Measurements from ENCODE around the gene DCUN1D2.

Gene DCUN1D2

DNA sequence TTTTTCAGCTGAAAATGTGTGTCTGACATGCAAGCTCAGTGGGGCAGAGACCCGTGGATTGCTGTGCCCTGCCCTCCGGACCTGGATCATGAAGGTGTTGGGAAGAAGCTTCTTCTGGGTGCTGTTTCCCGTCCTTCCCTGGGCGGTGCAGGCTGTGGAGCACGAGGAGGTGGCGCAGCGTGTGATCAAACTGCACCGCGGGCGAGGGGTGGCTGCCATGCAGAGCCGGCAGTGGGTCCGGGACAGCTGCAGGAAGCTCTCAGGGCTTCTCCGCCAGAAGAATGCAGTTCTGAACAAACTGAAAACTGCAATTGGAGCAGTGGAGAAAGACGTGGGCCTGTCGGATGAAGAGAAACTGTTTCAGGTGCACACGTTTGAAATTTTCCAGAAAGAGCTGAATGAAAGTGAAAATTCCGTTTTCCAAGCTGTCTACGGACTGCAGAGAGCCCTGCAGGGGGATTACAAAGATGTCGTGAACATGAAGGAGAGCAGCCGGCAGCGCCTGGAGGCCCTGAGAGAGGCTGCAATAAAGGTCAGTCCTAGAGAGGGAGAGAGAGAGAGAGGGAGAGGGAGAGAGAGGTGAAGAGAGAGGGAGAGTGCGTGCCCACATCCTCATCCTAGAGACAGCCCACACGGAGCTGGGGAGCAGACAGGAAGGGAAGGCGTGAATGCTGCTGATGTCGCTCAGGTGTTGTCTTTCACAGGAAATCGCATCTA lies 5.1 kb upstream of the DCUN1D2 start:
- H3K4me3 ChIP-seq: no peak overlapping the region
- no peak overlapping the region for H3K27ac ChIP-seq

- H3K4me3 ChIP-seq: peak overlapping the region in 1 of 7 experiments; percentile 7
- peak overlapping the region in 13 of 21 experiments; percentile 1 to 69 (median 47) for H3K27ac ChIP-seq
Measured at GRCh38 chr13:113493315-113493951, 2.9 kb upstream of the DCUN1D2 start.

- peak overlapping the region in 14 of 21 experiments; percentile 79 to 96 (median 89) for H3K27ac ChIP-seq
- H3K4me3 ChIP-seq: peak overlapping the region; percentile 81 to 96 (median 89)
Measured at GRCh38 chr13:113491982-113492381, 1.5 kb upstream of the DCUN1D2 start.

GRCh38 chr13:113491418-113491883 lies 940 bp upstream of the DCUN1D2 start:
- Histone ChIP-seq H3K27ac (peak overlapping the region in 20 of 21 experiments; percentile 79 to 96 (median 88)), H3K4me3 (peak overlapping the region; percentile 81 to 96 (median 89))

GRCh38 chr13:113489549-113490495 lies 689 bp downstream of the DCUN1D2 start:
- Histone ChIP-seq H3K27ac (peak overlapping the region; percentile 43 to 96 (median 87)), H3K4me3 (peak overlapping the region; percentile 81 to 96 (median 89))

GRCh38 chr13:113489171-113489548 lies 1.4 kb downstream of the DCUN1D2 start:
- Histone ChIP-seq H3K4me3 (peak overlapping the region in 6 of 7 experiments; percentile 81 to 96 (median 88)), H3K27ac (peak overlapping the region in 4 of 21 experiments; percentile 5 to 96 (median 91))

DNA sequence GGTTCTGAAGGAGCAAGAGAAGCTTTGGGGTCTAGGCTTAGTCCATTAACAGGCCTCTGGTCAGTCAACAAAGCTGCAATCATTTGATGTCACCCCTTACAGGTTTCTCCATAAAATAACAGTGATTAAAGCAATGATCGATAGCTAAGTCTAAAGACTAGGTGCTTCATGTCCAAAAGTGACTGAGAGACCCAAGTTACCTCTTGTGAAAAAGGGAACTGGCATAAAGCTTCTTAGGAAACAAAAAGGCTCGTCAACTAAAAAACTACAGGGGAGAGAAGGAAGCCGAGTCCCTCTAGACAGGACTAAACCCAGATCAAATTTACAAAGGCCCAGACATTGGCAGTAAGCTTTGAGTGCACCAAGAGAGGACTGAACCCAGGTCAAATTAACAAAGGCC lies 2.2 kb downstream of the DCUN1D2 start:
- Histone ChIP-seq H3K4me3 (peak overlapping the region in 1 of 7 experiments; percentile 87), H3K27ac (no peak overlapping the region)

DNA sequence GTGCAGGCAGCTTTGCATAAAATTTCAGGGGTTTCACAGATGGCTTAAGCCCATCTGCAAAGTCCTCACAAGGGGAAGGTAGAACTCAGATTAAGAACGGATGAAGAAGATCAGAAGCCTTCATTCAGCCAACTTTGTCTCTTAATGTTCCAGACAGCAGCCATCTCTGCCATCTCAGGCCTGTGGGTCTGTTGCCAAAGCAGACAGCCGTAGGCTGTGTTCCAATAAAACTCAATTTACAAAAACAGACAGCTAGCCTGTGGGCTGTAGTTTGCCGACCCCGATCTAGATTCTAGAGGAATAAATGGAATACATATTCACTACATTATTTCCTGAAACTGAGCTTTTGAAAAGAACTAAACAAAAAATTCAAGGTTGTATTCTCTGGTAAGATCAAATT lies 3.8 kb downstream of the DCUN1D2 start:
- no peak overlapping the region for H3K27ac ChIP-seq
- no peak overlapping the region for H3K4me3 ChIP-seq

GRCh38 chr13:113485545-113485944 lies 5.0 kb downstream of the DCUN1D2 start:
- H3K4me3 ChIP-seq: no peak overlapping the region
- H3K27ac ChIP-seq: no peak overlapping the region

DNA sequence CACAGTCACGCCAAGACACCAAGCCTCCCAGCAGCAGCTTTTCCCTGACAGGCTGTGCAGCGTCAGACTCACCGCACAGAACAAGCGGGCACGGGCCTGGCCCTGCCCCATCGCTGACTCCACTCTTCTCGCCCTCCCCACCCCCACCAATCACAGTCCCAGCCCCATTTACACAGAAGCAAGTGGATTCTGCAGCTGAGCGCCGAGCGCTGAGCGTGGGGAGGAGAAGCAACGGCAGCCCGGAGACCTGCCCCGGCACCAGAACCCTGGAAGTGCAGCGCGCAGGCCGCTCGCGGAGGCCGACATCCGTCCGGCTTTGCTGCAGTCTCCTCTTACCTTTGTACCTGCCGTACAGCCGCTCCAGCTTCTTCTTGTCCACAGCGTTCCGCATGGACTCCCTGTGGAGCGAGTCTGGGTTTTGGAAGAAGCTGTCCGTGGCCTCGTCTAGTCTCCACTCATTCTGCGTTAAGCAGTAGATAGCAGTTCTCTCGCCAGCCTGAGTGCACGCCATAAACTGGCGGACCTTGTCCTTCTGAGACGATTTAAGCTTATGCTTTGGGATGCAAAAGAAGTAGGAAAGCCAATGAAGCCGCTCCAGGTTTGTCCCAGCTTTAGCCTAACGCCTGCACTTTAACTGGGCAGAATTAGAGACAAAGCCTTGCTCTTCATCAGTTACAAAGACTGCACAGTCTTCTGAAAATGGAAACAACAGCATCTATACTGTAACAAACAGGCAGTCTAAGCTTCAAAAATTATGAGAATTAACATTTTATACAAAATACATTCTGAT lies 6.8 kb downstream of the DCUN1D2 start:
- Histone ChIP-seq H3K27ac (peak overlapping the region in 1 of 21 experiments; percentile 8), H3K4me3 (no peak overlapping the region)

- Histone ChIP-seq H3K27ac (no peak overlapping the region), H3K4me3 (no peak overlapping the region)
Measured at GRCh38 chr13:113483081-113483480, 7.4 kb downstream of the DCUN1D2 start.

DNA sequence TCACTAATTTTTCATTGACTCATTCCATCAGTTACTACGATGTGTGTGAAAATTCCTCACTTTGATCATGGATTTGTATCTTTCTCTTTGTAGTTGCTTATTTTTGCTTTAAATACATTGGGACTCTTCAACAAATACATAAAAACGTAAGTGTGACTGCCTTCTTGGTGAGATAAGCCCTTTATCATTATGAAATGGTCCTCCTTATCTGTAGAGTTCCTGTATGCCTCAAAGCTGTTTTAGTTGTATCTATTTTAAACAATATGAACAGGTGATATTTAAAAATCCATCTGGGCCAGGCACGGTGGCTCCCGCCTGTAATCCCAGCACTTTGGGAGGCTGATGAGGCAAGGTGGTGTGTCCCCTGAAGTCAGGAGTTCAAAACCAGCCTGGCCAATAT lies 11.3 kb downstream of the DCUN1D2 start:
- Histone ChIP-seq H3K27ac (no peak overlapping the region), H3K4me3 (no peak overlapping the region)

DNA sequence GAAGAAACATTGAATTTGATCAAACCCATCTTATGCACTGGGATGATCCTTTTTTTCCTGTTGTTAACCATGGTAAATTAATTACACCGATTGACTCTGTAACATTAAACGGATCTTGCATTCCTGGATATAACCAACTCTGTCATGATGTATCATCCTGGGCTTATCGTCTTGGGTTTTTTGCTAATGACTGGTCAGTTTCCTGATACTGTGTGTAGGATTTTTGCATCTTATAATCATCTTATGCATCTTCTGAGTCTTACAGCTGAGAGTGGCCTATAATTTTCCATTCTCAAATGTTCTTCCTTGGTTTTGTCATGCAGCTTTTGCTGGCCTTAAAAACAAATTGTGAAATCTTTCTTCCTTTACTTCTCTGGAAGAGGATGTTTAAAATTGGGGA lies 12.8 kb downstream of the DCUN1D2 start:
- H3K27ac ChIP-seq: no peak overlapping the region
- no peak overlapping the region for H3K4me3 ChIP-seq

DNA sequence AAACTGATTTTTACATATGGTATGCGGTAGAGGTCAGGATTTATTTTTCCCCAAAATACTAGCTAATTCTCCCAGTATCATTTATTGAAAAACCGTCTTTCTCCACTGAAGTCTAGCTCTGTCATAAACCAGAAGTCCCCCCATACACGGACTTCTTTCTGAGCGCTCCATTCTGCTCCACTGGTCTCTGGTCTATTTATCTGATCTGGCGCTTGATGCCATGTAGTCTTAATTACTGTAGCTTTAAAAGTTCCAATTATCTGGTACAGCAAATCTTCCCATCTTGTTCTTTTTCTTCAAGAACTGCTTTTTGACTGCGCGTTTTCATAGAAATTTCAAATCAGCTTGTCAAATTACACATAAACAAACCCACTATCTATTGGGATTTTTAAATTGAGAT lies 13.7 kb downstream of the DCUN1D2 start:
- Histone ChIP-seq H3K4me3 (no peak overlapping the region), H3K27ac (no peak overlapping the region)

DNA sequence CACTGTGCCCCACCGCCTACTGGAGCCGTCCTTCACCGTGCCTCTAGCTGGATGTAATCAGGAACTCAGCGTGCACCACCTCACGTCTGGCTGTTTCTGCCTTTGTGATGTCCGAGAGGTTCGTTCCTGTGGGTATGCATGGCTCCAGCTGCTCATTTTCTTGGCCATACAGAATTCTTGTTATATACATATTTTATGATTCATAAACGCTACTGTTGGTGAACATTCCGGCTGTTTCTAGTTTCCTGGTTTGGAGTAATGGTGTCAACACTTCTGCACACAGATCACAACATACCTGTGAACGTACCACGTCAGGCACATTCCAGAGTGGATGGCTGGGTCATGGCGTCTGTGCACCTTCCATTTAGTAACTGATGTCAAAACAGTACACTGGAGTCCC lies 14.6 kb downstream of the DCUN1D2 start:
- no peak overlapping the region for H3K27ac ChIP-seq
- H3K4me3 ChIP-seq: no peak overlapping the region

GRCh38 chr13:113475280-113475679 lies 15.2 kb downstream of the DCUN1D2 start:
- H3K4me3 ChIP-seq: no peak overlapping the region
- no peak overlapping the region for H3K27ac ChIP-seq

- Histone ChIP-seq H3K4me3 (no peak overlapping the region), H3K27ac (no peak overlapping the region)
Measured at GRCh38 chr13:113474179-113474578, 16.3 kb downstream of the DCUN1D2 start.

DNA sequence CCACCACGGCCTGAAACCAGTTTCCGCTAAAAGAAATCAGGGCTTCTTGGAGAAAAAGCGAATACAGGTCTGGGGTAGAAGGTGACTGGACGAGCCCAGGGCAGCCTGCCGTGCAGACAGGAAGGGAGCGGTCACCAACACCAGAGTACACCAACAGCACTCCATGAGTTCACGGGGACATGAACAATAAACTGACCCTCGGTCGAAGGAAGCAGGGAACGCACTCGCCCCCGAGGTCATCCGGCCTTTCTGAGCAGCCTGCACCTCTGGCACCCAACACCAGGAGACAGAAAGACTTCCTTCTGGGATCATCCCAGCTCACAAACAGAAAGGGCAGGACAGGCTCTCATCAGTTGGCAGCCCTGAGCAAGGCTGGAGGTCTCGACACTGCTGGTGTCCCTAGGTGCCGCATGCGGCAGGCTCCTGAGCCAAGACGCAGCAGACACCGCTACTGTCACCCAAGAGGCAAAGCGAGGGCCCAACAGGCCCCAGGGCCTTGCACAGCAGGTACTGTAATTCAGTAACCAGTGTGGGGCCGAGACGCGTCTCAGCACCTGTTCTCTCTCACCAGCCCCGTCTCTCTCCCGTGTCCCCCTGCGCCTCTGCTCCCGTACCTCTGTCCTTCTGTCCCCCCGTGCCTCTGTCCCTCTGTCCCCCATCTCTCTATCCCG lies 18.0 kb downstream of the DCUN1D2 start:
- Histone ChIP-seq H3K4me3 (no peak overlapping the region), H3K27ac (peak overlapping the region in 2 of 21 experiments; percentile 9 to 14)

DNA sequence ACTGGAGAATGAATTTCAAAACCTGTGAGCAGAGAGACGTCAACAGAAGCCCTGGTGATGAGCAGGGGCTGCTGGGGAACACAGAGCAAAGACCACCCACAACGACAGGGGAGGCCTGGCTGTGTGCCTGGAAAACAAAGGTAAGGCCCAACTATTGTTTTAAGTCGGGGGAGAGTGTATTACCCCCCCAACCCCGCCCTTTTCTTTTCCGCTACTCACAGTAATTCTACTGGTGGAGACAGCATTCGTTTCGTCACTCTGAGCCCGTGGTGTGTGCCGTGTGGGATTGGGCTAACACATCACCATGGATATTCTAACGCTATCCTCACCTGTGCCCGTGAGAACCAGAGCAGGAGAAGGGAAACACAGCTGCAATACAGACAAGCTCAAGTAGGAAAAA lies 18.7 kb downstream of the DCUN1D2 start:
- no peak overlapping the region for H3K4me3 ChIP-seq
- peak overlapping the region in 2 of 21 experiments; percentile 9 to 14 for H3K27ac ChIP-seq

Measured in skin epidermis (tissue), 12 donors.